OCI-LY1 (cell line): ENCODE measurements around the gene PALD1.

ENCODE experiments used
- H2AFZ ChIP-seq: fragments of 200-600 bp; sonication (generic), shearing (Covaris generic); 2 replicates; pipeline ENCODE4 v1.6.0; 2014; ENCODE audit warnings: antibody characterized with exemption, mild to moderate bottlenecking, low read length
- H3F3A ChIP-seq: fragments of 200-600 bp; sonication (generic), shearing (Covaris generic); 2 replicates; pipeline ENCODE4 v1.6.0; 2014; ENCODE audit warnings: mild to moderate bottlenecking, antibody characterized with exemption, low read length, moderate library complexity; ENCODE audit not compliant: insufficient read depth
- H3K27ac ChIP-seq: fragments of 200-600 bp; sonication (generic); 2 replicates; pipeline ENCODE4 v1.5.1; 2014; ENCODE audit warnings: low read length, mixed run types, mild to moderate bottlenecking, low read depth; ENCODE audit not compliant: poor library complexity, severe bottlenecking
- H3K27me3 ChIP-seq: fragments of 200-600 bp; sonication (generic); 2 replicates; pipeline ENCODE4 v1.6.0; 2014; ENCODE audit warnings: antibody characterized with exemption, mild to moderate bottlenecking, low read length, moderate library complexity; ENCODE audit not compliant: insufficient read depth
- H3K36me3 ChIP-seq: fragments of 200-600 bp; sonication (generic); 2 replicates; pipeline ENCODE4 v1.6.1; 2014; ENCODE audit warnings: mild to moderate bottlenecking, antibody characterized with exemption, low read length, moderate library complexity, mixed read lengths; ENCODE audit not compliant: insufficient read depth
- H3K4me1 ChIP-seq: fragments of 200-600 bp; sonication (generic); 2 replicates; pipeline ENCODE4 v1.5.1; 2014; ENCODE audit warnings: mild to moderate bottlenecking, low read length, moderate library complexity; ENCODE audit not compliant: insufficient read depth, severe bottlenecking
- H3K4me2 ChIP-seq: fragments of 200-600 bp; sonication (generic), shearing (Covaris generic); 2 replicates; pipeline ENCODE4 v1.6.1; 2014; ENCODE audit warnings: low read length
- H3K4me3 ChIP-seq: fragments of 200-600 bp; sonication (generic); 2 replicates; pipeline ENCODE4 v1.5.1; 2014; ENCODE audit warnings: low read length, low read depth, mild to moderate bottlenecking, mixed read lengths; ENCODE audit not compliant: poor library complexity, severe bottlenecking
- H3K79me2 ChIP-seq: fragments of 200-600 bp; shearing (Covaris generic); 2 replicates; pipeline ENCODE4 v1.6.1; 2016; ENCODE audit warnings: mixed run types, low read length, mixed read lengths; ENCODE audit not compliant: insufficient read depth
- H3K9ac ChIP-seq: fragments of 200-600 bp; sonication (generic), shearing (Covaris generic); 2 replicates; pipeline ENCODE4 v1.6.1; 2014; ENCODE audit warnings: mild to moderate bottlenecking, low read length, mixed read lengths
- H3K9me2 ChIP-seq: fragments of 200-600 bp; sonication (generic), shearing (Covaris generic); 2 replicates; pipeline ENCODE4 v1.6.1; 2014; ENCODE audit warnings: low read depth, mild to moderate bottlenecking, low read length, mixed read lengths
- H3K9me3 ChIP-seq: fragments of 200-600 bp; shearing (Covaris generic); 2 replicates; pipeline ENCODE4 v1.6.1; 2014; ENCODE audit warnings: low read length, mixed read lengths
- H4K20me1 ChIP-seq: fragments of 200-600 bp; sonication (generic), shearing (Covaris generic); 2 replicates; pipeline ENCODE4 v1.6.0; 2016; ENCODE audit warnings: mild to moderate bottlenecking, low read length; ENCODE audit not compliant: insufficient read depth
- EZH2 ChIP-seq: fragments of 200-600 bp; sonication (generic), shearing (Covaris generic); IDR thresholded peaks from 2 replicates; pipeline ENCODE4 v1.8.0; 2017; ENCODE audit warnings: borderline replicate concordance, mixed run types, mild to moderate bottlenecking, antibody characterized with exemption, low read length, moderate library complexity, mixed read lengths
- TF ChIP-seq, protein P1 (sequence below): fragments of 200-600 bp; sonication (generic), shearing (Covaris generic); IDR thresholded peaks from 2 replicates; pipeline ENCODE4 v1.5.1; 2017; ENCODE audit warnings: mild to moderate bottlenecking, antibody characterized with exemption, low read length, moderate library complexity, mixed read lengths

Gene PALD1

DNA sequence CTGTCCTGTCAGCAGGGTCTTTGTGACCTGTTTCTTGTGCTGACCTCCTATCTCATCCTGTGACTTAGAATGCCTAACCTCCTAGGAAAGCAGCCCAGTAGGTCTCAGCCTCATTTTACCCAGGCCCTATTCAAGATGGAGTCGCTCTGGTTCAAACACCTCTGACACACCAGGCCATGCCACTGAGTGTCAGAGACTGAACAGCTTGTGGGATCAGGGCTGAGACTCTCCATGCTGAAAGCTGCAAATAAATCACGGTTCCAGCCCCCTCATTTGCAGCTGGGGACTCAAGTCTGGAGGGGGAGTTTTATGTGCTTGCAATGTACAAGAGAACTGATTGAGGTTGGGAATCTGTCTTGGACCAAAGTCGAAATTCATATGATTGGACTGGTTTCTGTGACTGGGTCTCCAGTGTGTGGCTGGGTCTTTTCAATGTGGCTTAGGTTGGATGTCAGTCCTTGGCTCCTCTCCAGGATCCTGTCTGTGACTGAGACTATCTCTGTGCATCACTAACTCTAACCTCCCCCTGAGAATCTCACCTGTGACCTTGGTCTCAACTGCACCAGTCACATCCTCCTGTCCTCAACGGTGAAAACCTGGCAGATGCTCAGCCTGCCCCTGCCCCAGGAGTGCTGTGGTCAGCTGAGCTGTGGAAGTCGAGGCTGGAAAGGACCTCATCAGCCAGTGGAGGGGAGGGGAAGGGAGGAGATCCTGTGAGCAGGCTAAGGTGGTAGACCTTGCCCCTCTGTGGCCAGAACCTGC is 112.3 kb downstream of the PALD1 start:
- Histone ChIP-seq H4K20me1 (no peaks in the 10 kb centered on the region), H3K27me3 (no peaks in the 10 kb centered on the region), H3K9me2 (no peaks in the 10 kb centered on the region), H3K4me2 (peak overlapping the region; percentile 35), H3F3A (peaks cover 6% of the 10 kb centered on the region), H2AFZ (no peak overlapping the region), H3K9me3 (no peaks in the 10 kb centered on the region), H3K4me1 (peaks cover 100% of the 10 kb centered on the region), H3K4me3 (peak overlapping the region; percentile 7), H3K27ac (peak overlapping the region; percentile 98), H3K36me3 (no peaks in the 10 kb centered on the region), H3K79me2 (no peaks in the 10 kb centered on the region), H3K9ac (peak overlapping the region; percentile 20)
- TF ChIP-seq, protein P1, sequence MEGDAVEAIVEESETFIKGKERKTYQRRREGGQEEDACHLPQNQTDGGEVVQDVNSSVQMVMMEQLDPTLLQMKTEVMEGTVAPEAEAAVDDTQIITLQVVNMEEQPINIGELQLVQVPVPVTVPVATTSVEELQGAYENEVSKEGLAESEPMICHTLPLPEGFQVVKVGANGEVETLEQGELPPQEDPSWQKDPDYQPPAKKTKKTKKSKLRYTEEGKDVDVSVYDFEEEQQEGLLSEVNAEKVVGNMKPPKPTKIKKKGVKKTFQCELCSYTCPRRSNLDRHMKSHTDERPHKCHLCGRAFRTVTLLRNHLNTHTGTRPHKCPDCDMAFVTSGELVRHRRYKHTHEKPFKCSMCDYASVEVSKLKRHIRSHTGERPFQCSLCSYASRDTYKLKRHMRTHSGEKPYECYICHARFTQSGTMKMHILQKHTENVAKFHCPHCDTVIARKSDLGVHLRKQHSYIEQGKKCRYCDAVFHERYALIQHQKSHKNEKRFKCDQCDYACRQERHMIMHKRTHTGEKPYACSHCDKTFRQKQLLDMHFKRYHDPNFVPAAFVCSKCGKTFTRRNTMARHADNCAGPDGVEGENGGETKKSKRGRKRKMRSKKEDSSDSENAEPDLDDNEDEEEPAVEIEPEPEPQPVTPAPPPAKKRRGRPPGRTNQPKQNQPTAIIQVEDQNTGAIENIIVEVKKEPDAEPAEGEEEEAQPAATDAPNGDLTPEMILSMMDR, result no peak
- no peak for TF ChIP-seq EZH2

DNA sequence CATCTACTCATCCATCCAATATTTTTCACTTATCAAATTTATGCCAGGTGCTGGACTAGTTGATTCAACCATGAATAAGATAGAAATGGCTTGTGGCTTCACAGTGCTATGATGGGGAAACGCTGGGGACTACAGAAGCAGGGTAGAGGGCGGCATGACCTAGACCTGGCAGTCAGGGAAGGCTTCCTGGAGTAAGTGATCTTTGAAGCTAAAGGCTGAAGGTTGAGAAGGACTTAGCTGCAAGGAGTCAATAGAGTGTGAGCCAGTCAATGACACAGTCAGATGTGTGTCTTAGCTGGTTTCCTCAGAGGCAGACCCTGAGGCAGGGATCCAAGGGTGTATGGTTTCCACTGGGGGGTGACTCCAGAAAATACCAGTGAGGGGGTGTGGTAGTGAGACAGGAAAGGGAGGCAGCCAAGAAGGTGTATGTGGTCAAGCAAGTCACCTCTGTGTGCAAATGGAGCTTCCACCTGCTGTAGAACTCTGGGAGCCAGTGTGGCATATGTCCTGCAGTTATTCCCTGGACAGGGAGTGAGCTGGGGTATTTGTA is 113.7 kb downstream of the PALD1 start:
- H3K4me2 ChIP-seq, result peak overlapping the region; percentile 35
- H3K4me1 ChIP-seq, result peaks cover 100% of the 10 kb centered on the region
- H3K79me2 ChIP-seq, result no peaks in the 10 kb centered on the region
- no peaks in the 10 kb centered on the region for H3K9me2 ChIP-seq
- peak overlapping the region; percentile 98 for H3K27ac ChIP-seq
- H3K4me3 ChIP-seq, result peak overlapping the region; percentile 7
- peaks cover 7% of the 10 kb centered on the region; the same call in 1 of the 2 replicates for H3K36me3 ChIP-seq
- no peaks in the 10 kb centered on the region for H4K20me1 ChIP-seq
- no peak overlapping the region for H2AFZ ChIP-seq
- H3K9me3 ChIP-seq, result no peaks in the 10 kb centered on the region
- peak overlapping the region; percentile 20 for H3K9ac ChIP-seq
- H3F3A ChIP-seq, result peaks cover 4% of the 10 kb centered on the region; the same call in 1 of the 2 replicates
- TF ChIP-seq, protein P1, result no peak
- TF ChIP-seq EZH2, result no peak
- no peaks in the 10 kb centered on the region for H3K27me3 ChIP-seq

GRCh38 chr10:70592746-70593512 is 114.4 kb downstream of the PALD1 start:
- peak overlapping the region; percentile 7 for H3K4me3 ChIP-seq
- H3K9me2 ChIP-seq, result no peaks in the 10 kb centered on the region
- no peaks in the 10 kb centered on the region for H3K9me3 ChIP-seq
- peaks cover 13% of the 10 kb centered on the region for H3K36me3 ChIP-seq
- TF ChIP-seq EZH2, result no peak
- TF ChIP-seq, protein P1, result no peak
- H3F3A ChIP-seq, result peaks cover 4% of the 10 kb centered on the region; the same call in 1 of the 2 replicates
- H3K27ac ChIP-seq, result peak overlapping the region; percentile 98
- peaks cover 98% of the 10 kb centered on the region for H3K4me1 ChIP-seq
- H3K9ac ChIP-seq, result peak overlapping the region; percentile 20
- H4K20me1 ChIP-seq, result no peaks in the 10 kb centered on the region
- H3K4me2 ChIP-seq, result peak overlapping the region; percentile 35
- no peaks in the 10 kb centered on the region for H3K79me2 ChIP-seq
- H3K27me3 ChIP-seq, result no peaks in the 10 kb centered on the region
- no peak overlapping the region for H2AFZ ChIP-seq
